Neuron (in vitro differentiated cells): ENCODE data around the gene MYH7.

Source experiments
- H2AFZ ChIP-seq: one replicate; pipeline ENCODE4 v1.6.1; 2013; ENCODE audit warnings: low read depth, mild to moderate bottlenecking, inconsistent platforms, low read length, moderate library complexity
- H3K27me3 ChIP-seq: one replicate; pipeline ENCODE4 v1.6.1; 2013; ENCODE audit warnings: low read length; ENCODE audit not compliant: insufficient read depth
- H3K36me3 ChIP-seq: one replicate; pipeline ENCODE4 v1.6.1; 2013; ENCODE audit warnings: low read length; ENCODE audit not compliant: insufficient read depth
- H3K4me1 ChIP-seq: one replicate; pipeline ENCODE4 v1.6.1; 2013; ENCODE audit warnings: low read length; ENCODE audit not compliant: insufficient read depth
- H3K4me3 ChIP-seq: 2 replicates; pipeline ENCODE4 v1.5.1; 2013; ENCODE audit warnings: mild to moderate bottlenecking, low read length, moderate library complexity
- H3K9me3 ChIP-seq: one replicate; pipeline ENCODE4 v1.6.1; 2013; ENCODE audit warnings: low read length

MYH7 gene

DNA sequence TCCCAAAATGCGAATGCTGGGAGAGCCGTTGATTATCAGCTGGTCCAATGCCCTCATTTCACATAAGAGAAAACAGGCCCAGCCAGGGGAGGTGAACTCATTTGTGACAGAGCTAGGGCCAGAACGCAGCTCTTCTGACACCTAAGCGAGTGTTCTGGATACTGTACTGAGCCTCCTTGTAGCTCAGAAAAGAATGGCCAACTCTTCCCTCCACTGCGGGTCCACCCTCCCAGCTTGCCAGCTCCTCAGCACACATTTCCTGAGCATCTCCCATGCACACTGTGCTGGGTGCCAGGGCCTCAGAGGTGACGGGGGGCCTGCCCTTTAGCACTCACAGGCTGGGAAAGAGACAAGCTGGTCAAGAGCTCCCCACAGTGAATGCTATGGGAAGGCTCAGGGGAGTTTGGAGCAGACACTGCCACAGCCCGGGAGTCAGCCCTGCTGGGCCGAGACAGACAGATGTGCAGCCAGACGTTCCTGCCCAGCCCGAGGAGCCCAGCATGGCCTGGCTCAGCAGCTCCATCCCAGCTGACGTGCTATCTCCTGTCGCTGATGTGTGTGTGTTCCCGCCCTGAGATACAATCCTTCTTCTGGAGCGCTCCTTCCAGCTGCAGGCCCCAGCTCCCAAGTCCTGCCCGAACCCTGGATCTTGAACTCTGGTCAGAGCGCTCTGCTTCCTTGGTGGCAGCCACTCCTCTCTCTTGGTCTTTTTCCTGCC is 55.1 kb downstream of the MYH7 start:
- Histone ChIP-seq H3K27me3 (peaks cover 31% of the 10 kb centered on the region), H3K4me3 (no peak overlapping the region), H2AFZ (no peak overlapping the region), H3K4me1 (no peaks in the 10 kb centered on the region), H3K36me3 (no peaks in the 10 kb centered on the region), H3K9me3 (no peaks in the 10 kb centered on the region)

DNA sequence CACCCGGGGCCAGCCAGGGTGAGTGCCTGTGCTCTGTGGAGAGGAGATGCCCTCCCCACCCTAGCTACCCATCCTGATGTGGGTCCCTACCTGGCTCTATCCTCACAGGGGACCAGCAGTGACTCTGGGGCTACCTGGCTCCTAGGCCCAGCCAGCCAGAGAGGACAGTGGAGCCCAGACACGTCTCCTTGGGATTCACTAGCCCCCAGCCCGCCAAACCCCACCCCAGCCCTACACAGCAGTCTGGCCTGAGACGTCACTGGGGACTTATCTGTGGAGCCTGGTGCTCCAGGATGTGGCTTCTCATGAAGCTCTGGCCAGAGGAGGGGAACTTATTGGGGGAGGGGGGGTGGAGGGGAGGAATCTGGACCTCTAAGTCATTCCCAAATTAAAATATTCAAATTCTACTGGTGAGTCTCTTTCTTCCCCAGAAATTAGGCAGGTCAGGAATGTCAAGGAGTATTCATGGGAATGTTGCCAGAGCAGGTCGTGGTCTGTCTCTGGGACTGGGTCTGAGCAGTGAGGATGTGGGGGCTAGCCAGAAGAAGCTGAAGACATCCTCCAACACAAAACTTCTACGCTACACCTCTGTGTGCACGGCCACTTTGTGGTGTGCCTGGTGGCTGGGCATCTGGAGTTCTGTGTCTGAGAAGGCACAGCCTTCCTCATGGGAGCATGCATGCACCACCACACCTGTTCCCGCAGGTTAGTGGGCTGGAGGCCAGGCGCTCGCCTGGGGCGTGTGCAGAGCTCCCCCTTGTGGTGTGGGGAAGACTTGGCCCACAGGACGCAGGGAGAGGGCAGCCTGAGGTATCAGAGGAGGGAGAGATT is 55.9 kb downstream of the MYH7 start:
- no peak overlapping the region for H2AFZ ChIP-seq
- H3K4me3 ChIP-seq: no peak overlapping the region
- no peaks in the 10 kb centered on the region for H3K4me1 ChIP-seq
- no peaks in the 10 kb centered on the region for H3K36me3 ChIP-seq
- peaks cover 32% of the 10 kb centered on the region for H3K27me3 ChIP-seq
- H3K9me3 ChIP-seq: no peaks in the 10 kb centered on the region

DNA sequence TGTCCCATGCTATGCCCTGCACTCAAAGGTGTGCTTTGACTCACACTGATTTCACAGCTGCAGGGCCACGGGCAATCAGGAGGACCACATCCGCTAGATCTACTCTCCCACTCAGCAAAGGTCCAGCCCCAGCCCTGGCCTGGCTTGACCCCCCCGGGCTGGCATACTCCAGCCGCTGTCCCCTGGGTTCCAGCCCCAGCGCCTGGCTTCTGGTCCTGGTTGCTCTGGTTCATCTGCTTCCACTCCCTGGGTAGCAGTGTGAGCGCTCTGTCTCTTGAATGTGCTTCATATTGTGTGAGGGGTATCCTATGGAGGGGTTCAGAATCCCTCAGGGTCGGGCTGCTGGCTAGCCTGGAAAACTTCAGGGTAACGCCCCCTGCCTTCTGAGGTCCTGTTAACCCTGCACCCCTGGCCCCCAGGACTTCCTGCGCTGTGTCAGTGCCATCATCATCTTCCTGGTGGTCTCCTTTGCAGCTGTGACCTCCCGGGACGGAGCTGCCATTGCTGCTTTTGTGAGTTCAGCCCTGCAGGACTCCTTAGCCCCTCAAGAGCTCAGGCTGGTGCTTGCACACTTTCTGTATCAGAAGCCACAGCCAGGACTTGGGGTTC is 56.7 kb downstream of the MYH7 start:
- Histone ChIP-seq H3K9me3 (no peaks in the 10 kb centered on the region), H3K4me1 (no peaks in the 10 kb centered on the region), H3K4me3 (no peak overlapping the region), H3K27me3 (peaks cover 32% of the 10 kb centered on the region), H2AFZ (no peak overlapping the region), H3K36me3 (no peaks in the 10 kb centered on the region)

- no peak overlapping the region for H3K4me3 ChIP-seq
- peaks cover 32% of the 10 kb centered on the region for H3K27me3 ChIP-seq
Observed at GRCh38 chr14:23377573-23378563, 57.6 kb downstream of the MYH7 start.

DNA sequence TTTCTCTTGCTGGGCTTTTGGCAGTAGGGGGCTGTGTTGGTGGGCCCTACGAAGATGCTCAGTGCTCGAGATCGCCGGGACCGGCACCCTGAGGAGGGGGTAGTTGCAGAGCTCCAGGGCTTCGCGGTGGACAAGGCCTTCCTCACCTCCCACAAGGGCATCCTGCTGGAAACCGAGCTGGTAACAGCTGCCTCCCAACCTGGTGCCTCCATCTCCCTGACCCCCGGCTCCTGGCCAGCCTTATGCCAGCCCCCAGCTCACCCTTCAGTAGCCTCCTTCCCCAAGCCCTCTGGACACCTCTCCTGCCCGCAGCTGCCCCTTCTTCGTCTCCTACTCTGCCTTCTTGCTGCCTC is 58.3 kb downstream of the MYH7 start:
- Histone ChIP-seq H3K9me3 (no peaks in the 10 kb centered on the region), H3K36me3 (no peaks in the 10 kb centered on the region), H2AFZ (no peak overlapping the region), H3K4me1 (no peaks in the 10 kb centered on the region), H3K4me3 (no peak overlapping the region), H3K27me3 (peaks cover 35% of the 10 kb centered on the region)

More at GRCh38 chr14:23377573-23378563, 57.6 kb downstream of the MYH7 start:
- H3K36me3 ChIP-seq: no peaks in the 10 kb centered on the region
- no peaks in the 10 kb centered on the region for H3K4me1 ChIP-seq
- H3K9me3 ChIP-seq: no peaks in the 10 kb centered on the region
- H2AFZ ChIP-seq: no peak overlapping the region

DNA sequence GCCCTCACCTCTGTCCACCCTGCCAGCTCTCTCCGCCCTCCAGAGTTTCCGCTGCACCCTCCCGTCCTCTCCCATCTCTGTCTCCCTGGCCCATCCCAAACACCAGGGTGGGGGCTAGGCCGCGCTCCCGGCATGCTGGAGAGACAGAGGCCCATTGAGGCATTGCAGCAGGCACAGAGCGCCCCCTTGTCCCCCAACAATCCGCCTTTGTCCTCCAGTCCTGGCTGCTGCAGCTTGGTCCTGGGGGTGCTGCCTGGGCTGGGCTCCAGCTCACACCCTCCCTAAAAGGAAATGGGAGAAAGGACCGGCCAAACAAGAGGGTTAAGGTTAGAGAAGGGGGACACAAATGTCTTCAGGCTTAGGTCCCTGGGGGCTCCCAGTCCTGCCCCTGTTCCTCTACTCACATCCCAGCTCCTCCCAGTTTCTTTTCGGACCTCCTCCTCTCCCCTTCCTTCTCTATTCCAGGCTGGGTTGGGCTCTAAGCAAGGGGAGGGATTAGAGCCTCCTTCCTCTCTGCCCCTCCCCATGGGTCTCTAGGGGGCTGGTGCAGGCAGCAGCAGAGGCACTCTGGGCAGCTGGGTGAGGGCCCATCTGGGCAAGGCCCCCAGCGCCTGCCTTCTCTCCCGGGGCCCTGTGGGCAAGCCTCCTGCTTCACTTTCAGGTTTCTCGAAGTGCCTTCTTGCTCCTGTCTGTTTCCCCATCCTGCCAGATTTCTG is 58.8 kb downstream of the MYH7 start, which contains the start of gene CMTM5:
Gene CMTM5 (plus strand): TSS at position 565 of the 716 bp plus-strand sequence. CDS start 206 bp downstream, outside the sequence.
- peaks cover 35% of the 10 kb centered on the region for H3K27me3 ChIP-seq
- H3K4me3 ChIP-seq: no peak within 1 kb of the TSS
- no peak within 1 kb of the TSS for H2AFZ ChIP-seq
- H3K36me3 ChIP-seq: no peaks in the 10 kb centered on the region
- no peaks in the 10 kb centered on the region for H3K4me1 ChIP-seq
- H3K9me3 ChIP-seq: no peaks in the 10 kb centered on the region

DNA sequence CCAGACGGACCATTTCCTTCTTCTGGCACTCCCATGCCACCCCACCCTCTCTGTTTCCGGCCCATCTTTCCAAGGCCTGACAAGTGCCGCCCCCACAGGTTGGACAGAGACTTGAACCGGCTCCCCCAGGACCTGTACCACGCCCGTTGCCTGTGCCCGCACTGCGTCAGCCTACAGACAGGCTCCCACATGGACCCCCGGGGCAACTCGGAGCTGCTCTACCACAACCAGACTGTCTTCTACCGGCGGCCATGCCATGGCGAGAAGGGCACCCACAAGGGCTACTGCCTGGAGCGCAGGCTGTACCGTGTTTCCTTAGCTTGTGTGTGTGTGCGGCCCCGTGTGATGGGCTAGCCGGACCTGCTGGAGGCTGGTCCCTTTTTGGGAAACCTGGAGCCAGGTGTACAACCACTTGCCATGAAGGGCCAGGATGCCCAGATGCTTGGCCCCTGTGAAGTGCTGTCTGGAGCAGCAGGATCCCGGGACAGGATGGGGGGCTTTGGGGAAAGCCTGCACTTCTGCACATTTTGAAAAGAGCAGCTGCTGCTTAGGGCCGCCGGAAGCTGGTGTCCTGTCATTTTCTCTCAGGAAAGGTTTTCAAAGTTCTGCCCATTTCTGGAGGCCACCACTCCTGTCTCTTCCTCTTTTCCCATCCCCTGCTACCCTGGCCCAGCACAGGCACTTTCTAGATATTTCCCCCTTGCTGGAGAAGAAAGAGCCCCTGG is 59.8 kb downstream of the MYH7 start:
- Histone ChIP-seq H3K9me3 (no peaks in the 10 kb centered on the region), H3K27me3 (peaks cover 39% of the 10 kb centered on the region), H2AFZ (no peak overlapping the region), H3K4me3 (no peak overlapping the region), H3K4me1 (no peaks in the 10 kb centered on the region), H3K36me3 (no peaks in the 10 kb centered on the region)

DNA sequence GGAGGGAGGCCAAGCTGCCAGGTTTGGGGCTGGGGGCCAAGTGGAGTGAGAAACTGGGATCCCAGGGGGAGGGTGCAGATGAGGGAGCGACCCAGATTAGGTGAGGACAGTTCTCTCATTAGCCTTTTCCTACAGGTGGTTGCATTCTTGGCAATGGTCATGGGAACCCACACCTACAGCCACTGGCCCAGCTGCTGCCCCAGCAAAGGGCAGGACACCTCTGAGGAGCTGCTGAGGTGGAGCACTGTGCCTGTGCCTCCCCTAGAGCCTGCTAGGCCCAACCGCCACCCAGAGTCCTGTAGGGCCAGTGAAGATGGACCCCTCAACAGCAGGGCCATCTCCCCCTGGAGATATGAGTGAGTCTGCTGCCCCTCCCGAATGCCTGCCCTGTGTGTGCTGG is 62.4 kb downstream of the MYH7 start:
- no peak overlapping the region for H3K4me3 ChIP-seq
- no peaks in the 10 kb centered on the region for H3K36me3 ChIP-seq
- no peak overlapping the region for H2AFZ ChIP-seq
- no peaks in the 10 kb centered on the region for H3K9me3 ChIP-seq
- H3K27me3 ChIP-seq: peaks cover 46% of the 10 kb centered on the region
- H3K4me1 ChIP-seq: no peaks in the 10 kb centered on the region

DNA sequence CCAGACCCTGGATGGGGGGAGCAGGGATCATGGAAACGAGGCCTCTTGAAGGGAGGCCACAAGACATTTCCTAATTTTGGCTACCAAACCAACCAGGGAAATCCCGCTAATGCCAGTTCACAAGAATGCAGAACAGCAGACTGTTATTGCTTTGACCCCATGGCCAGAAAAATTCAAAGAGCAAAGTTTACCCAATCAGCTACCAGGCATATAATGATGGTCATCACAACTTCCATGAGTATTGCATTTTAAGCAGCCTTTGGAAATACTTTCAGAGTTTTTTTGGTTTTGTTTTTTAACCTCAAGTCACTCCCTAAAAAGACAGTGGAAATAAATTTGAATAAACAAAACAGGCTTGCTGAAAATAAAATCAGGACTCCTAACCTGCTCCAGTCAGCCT is 63.0 kb downstream of the MYH7 start, which contains the start of gene IL25:
Gene IL25 (plus strand): TSS at position 301 of the 400 bp plus-strand sequence.
- Histone ChIP-seq H2AFZ (no peak within 1 kb of the TSS), H3K27me3 (peaks cover 40% of the 10 kb centered on the region), H3K36me3 (no peaks in the 10 kb centered on the region), H3K4me1 (no peaks in the 10 kb centered on the region), H3K9me3 (no peaks in the 10 kb centered on the region), H3K4me3 (no peak within 1 kb of the TSS)

- peaks cover 2% of the 10 kb centered on the region for H3K4me1 ChIP-seq
Observed at GRCh38 chr14:23371865-23372264, 63.6 kb downstream of the MYH7 start.

DNA sequence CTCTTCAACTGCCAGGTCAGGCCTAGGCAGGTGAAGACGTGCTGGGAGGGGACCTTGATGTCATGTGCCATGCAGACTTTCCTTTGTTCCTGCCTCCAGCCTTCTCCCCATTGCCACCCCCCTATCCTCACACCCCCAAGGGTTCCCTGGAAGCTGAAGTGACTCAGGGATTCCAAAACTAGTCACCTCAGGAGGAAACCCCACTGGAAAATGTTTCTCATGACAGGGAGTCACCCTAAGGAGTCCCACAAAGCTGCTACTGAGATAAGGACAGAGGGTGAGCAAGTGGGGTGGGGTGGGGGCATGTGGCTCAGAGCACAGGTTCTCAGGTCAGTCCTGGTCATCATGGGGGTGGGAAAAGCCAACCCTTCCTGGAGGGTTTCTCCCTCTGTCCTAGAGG is 65.2 kb downstream of the MYH7 start:
- peaks cover 5% of the 10 kb centered on the region for H3K4me1 ChIP-seq
- H3K36me3 ChIP-seq: no peaks in the 10 kb centered on the region
- H3K27me3 ChIP-seq: peaks cover 25% of the 10 kb centered on the region
- H3K9me3 ChIP-seq: no peaks in the 10 kb centered on the region
- no peak overlapping the region for H2AFZ ChIP-seq
- H3K4me3 ChIP-seq: no peak overlapping the region

More at GRCh38 chr14:23371865-23372264, 63.6 kb downstream of the MYH7 start:
- H2AFZ ChIP-seq: no peak overlapping the region
- peaks cover 34% of the 10 kb centered on the region for H3K27me3 ChIP-seq
- no peaks in the 10 kb centered on the region for H3K9me3 ChIP-seq
- no peaks in the 10 kb centered on the region for H3K36me3 ChIP-seq
- no peak overlapping the region for H3K4me3 ChIP-seq
